COLO668 (cell line): ENCODE measurements around the gene GPRIN2.
"Not testable (repeated sequence)": the region's sequence is repeated elsewhere in the genome, so short reads cannot be mapped to it uniquely, and the experiment has no call there.

Source experiments
- DNase-seq: peaks from one replicate; lab custom pipeline; 2025; ENCODE audit not compliant: unreplicated experiment; lab: John Stamatoyannopoulos, UW

The GPRIN2 gene

GRCh38 chr10:46522295-46523118, 34.0 kb downstream of the GPRIN2 start:
- no peak for DNase-seq

GRCh38 chr10:46520941-46521340, 35.5 kb downstream of the GPRIN2 start:
- no peak for DNase-seq

GRCh38 chr10:46520381-46520780, 36.1 kb downstream of the GPRIN2 start:
- DNase-seq: no peak

- DNase-seq: no peak
These were observed 38.3 kb downstream of the GPRIN2 start for GRCh38 chr10:46518028-46518725.

GRCh38 chr10:46517541-46517940, 38.9 kb downstream of the GPRIN2 start:
- no peak for DNase-seq

- no peak for DNase-seq
These were observed 39.6 kb downstream of the GPRIN2 start for GRCh38 chr10:46516660-46517416.

GRCh38 chr10:46515793-46516192, 40.7 kb downstream of the GPRIN2 start:
- DNase-seq: no peak

GRCh38 chr10:46515366-46515765, 41.1 kb downstream of the GPRIN2 start:
- no peak for DNase-seq

GRCh38 chr10:46514899-46515298, 41.6 kb downstream of the GPRIN2 start:
- no peak for DNase-seq

- DNase-seq: no peak
These were observed 42.0 kb downstream of the GPRIN2 start for GRCh38 chr10:46514431-46514861.

GRCh38 chr10:46513333-46513732, 43.1 kb downstream of the GPRIN2 start:
- DNase-seq: not testable (repeated sequence)

- DNase-seq: not testable (repeated sequence)
These were observed 43.7 kb downstream of the GPRIN2 start for GRCh38 chr10:46512725-46513124.

GRCh38 chr10:46512002-46512401, 44.5 kb downstream of the GPRIN2 start:
- DNase-seq: not testable (repeated sequence)
